K562 (cell line): ENCODE measurements around the gene RASD2. TPM values are rescaled to one million over a fixed set of nuclear protein-coding genes. Genes with fewer than 3 reads are reported as not detected.

Experiments
- ATAC-seq: fragments of 200-7000 bp; cut with Tn5 transposase; 3 replicates; pipeline ENCODE4 v1.9.1; 2020; ENCODE audit warnings: moderate library complexity
- BruUV-seq: library from RNA; stranded (reverse); fragments of 400-500 nt; replicated peaks from 2 replicates; lab custom pipeline; 2021; lab: Mats Ljungman, UMichigan
- CTCF ChIA-PET: fragments of 300-600 bp; formaldehyde crosslinking; extraction: SDS; loops from one replicate; lab custom pipeline; 2021; ENCODE audit warnings: low intra/inter-chr PET ratio; lab: Yijun Ruan, JAX
- POLR2A ChIA-PET: fragments of 300-600, 350-650 bp; sonication (Branson Sonifier 250); formaldehyde crosslinking; extraction: SDS; loops from one replicate; lab custom pipeline; 2021; ENCODE audit warnings: antibody characterized with exemption, inconsistent platforms; lab: Yijun Ruan, JAX
- DNase-seq, 4 experiments: peaks; one replicate each; pipeline versions ENCODE4 v3.0.0 to v3.0.0-alpha.2; 2011 to 2018; ENCODE audit warnings: low spot score in 3 of 4, mixed read lengths in 3 of 4; ENCODE audit errors: extremely low read depth in 1 of 4
- FAIRE-seq: peaks from 2 replicates; lab custom pipeline; 2011; peaks lifted over from hg19 to GRCh38; lab: Jason Lieb, UNC
- H2AFZ ChIP-seq: 2 replicates; pipeline ENCODE4 v1.6.0; 2011; ENCODE audit warnings: low read depth, low read length, control low read depth, inconsistent platforms
- H3K27ac ChIP-seq: fragments of 200-600 bp; 3 replicates; pipeline ENCODE4 v1.8.0; 2011; ENCODE audit warnings: low read depth, mild to moderate bottlenecking, control low read depth, inconsistent platforms, low read length, moderate library complexity, mixed read lengths; ENCODE audit errors: extremely low read depth
- H3K27me3 ChIP-seq, 2 experiments: fragments of 300-600 bp in 1 of 2; 2 replicates in 1 of 2; 3 replicates in 1 of 2; pipeline versions ENCODE4 v1.6.0 to v1.8.0; 2011; ENCODE audit warnings: inconsistent platforms in 2 of 2, low read length in 2 of 2, mild to moderate bottlenecking in 1 of 2, mixed read lengths in 1 of 2, moderate library complexity in 1 of 2; ENCODE audit not compliant: control insufficient read depth in 2 of 2, insufficient read depth in 2 of 2
- H3K36me3 ChIP-seq: fragments of 300-600 bp; 3 replicates; pipeline ENCODE4 v1.8.0; 2011; ENCODE audit warnings: mild to moderate bottlenecking, low read length, inconsistent platforms; ENCODE audit not compliant: control insufficient read depth, insufficient read depth
- H3K4me1 ChIP-seq, 2 experiments: fragments of 200-600 bp in 1 of 2; replicated peaks in 1 of 2; 2 replicates in 1 of 2; 3 replicates in 1 of 2; pipeline versions ENCODE4 v1.5.1 to v1.8.0; 2011; ENCODE audit warnings: inconsistent platforms in 2 of 2, low read length in 2 of 2, mild to moderate bottlenecking in 1 of 2, mixed read lengths in 1 of 2, moderate library complexity in 1 of 2; ENCODE audit not compliant: control insufficient read depth in 2 of 2, insufficient read depth in 2 of 2
- H3K4me2 ChIP-seq: 2 replicates; pipeline ENCODE4 v1.6.1; 2011; ENCODE audit warnings: low read length, control low read depth, inconsistent platforms, mixed read lengths; ENCODE audit not compliant: insufficient read depth
- H3K4me3 ChIP-seq: fragments of 200-600 bp; sonication (generic), shearing (Covaris generic); 2 replicates; pipeline ENCODE4 v1.5.1; 2016; ENCODE audit warnings: control low read depth, inconsistent platforms
- H3K79me2 ChIP-seq: fragments of 200-600 bp; 3 replicates; pipeline ENCODE4 v1.8.0; 2011; ENCODE audit warnings: low read length, inconsistent platforms; ENCODE audit not compliant: control insufficient read depth, insufficient read depth
- H3K9ac ChIP-seq, 2 experiments: 2 replicates each; pipeline versions ENCODE4 v1.6.0 to v1.6.1; 2011; ENCODE audit warnings: low read depth in 2 of 2, low read length in 2 of 2, control low read depth in 1 of 2, inconsistent platforms in 1 of 2, mild to moderate bottlenecking in 1 of 2, mixed read lengths in 1 of 2; ENCODE audit not compliant: insufficient read depth in 1 of 2
- H3K9me1 ChIP-seq: one replicate; pipeline ENCODE4 v1.6.0; 2011; ENCODE audit warnings: inconsistent platforms, mild to moderate bottlenecking, low read length, moderate library complexity; ENCODE audit not compliant: control insufficient read depth, insufficient read depth
- H3K9me3 ChIP-seq: replicated peaks from 2 replicates; pipeline ENCODE4 v1.5.1; 2011; ENCODE audit warnings: low read depth, low read length, inconsistent platforms; ENCODE audit not compliant: control insufficient read depth, insufficient read depth
- H4K20me1 ChIP-seq: replicated peaks from 2 replicates; pipeline ENCODE4 v1.6.1; 2011; ENCODE audit warnings: low read length, inconsistent platforms, mixed read lengths; ENCODE audit not compliant: control insufficient read depth, insufficient read depth
- GTF2A2 ChIP-seq: IDR thresholded peaks from 2 replicates; pipeline ENCODE4 v1.6.1; 2016; ENCODE audit warnings: mild to moderate bottlenecking, missing genetic modification characterization, missing compliant biosample characterization
- HEY1 ChIP-seq: fragments of 250-450 bp; sonication (Bioruptor Pico); IDR thresholded peaks from 2 replicates; pipeline ENCODE4 v1.5.0; 2020; ENCODE audit warnings: mild to moderate bottlenecking, moderate library complexity, borderline replicate concordance
- SRSF1 ChIP-seq: fragments of 200-400 bp; formaldehyde crosslinking; IDR thresholded peaks from 2 replicates; pipeline ENCODE4 v1.6.1; 2017; ENCODE audit warnings: mild to moderate bottlenecking, low read depth, low read length, moderate library complexity
- U2AF2 ChIP-seq: fragments of 200-400 bp; formaldehyde crosslinking; optimal IDR thresholded peaks from 2 replicates; pipeline ENCODE3; 2017; ENCODE audit warnings: low read depth, mild to moderate bottlenecking, low read length
- ZNF134 ChIP-seq: fragments of 250-450 bp; sonication (Bioruptor Pico); conservative IDR thresholded peaks from 2 replicates; pipeline ENCODE4 v1.4.0; 2020
- ZNF184 ChIP-seq: sonication (generic); formaldehyde crosslinking; IDR thresholded peaks from 2 replicates; pipeline ENCODE4 v1.5.0; 2020; ENCODE audit warnings: missing genetic modification reagents
- ZNF282 ChIP-seq: sonication (generic); formaldehyde crosslinking; IDR thresholded peaks from 2 replicates; pipeline ENCODE4 v1.8.1; 2023; ENCODE audit warnings: missing genetic modification reagents
- WGBS: fragments of 100-300 bp; shearing (Covaris generic); methylation state at CpG from one replicate; pipeline ENCODE4 v1.1.6; 2016; ENCODE audit warnings: low coverage, mixed read lengths; ENCODE audit not compliant: insufficient coverage; ENCODE audit errors: missing lambda C conversion rate; 5-methylcytosine and 5-hydroxymethylcytosine counted together
- in situ Hi-C: fragments of 300-500 bp; cut with MboI; formaldehyde crosslinking; loops from 4 replicates; pipeline ENCODE4 v1.15.0; 2018; ENCODE audit warnings: inconsistent platforms, mixed read lengths
- intact Hi-C: fragments of 100-400 bp; cut with micrococcal nuclease; formaldehyde crosslinking; loops from 2 replicates; pipeline ENCODE4 v1.14.2; 2022
- polyA plus RNA-seq, 8 experiments: library from polyadenylated mRNA; depleted of rRNA in 4 of 8; stranded (reverse) in 5 of 8; unstranded in 3 of 8; fragments of >200 nt; fragmentation: Nextera tagmentation in 2 of 8; fragmentation: Illumina TruSeq in 1 of 8; extraction: Ambion mirVana in 2 of 8; extraction: Trizol in 1 of 8; gene quantifications; 2 replicates each; pipeline versions ENCODE4 v1.2.1 to v1.2.3, GENCODE V29; 2011 to 2014; ENCODE audit warnings: inconsistent platforms in 1 of 8, missing spikeins in 1 of 8
- total RNA-seq, 7 experiments: library from RNA; depleted of rRNA in 6 of 7; stranded (reverse); fragments of >200 nt in 6 of 7; fragmentation: Illumina TruSeq in 2 of 7; extraction: Trizol in 2 of 7; gene quantifications; 2 replicates each; pipeline versions ENCODE4 v1.2.1 to v1.2.3, GENCODE V29; 2011 to 2021; ENCODE audit warnings: low replicate concordance in 1 of 7
- TF ChIP-seq, protein P1 (sequence below): fragments of 450-650 bp; IDR thresholded peaks from 2 replicates; pipeline ENCODE4 v1.6.1; 2014; ENCODE audit warnings: low read depth, mild to moderate bottlenecking, moderate library complexity, borderline replicate concordance
- TF ChIP-seq, protein P2 (sequence below), 2 experiments: fragments of 450-650 bp; IDR thresholded peaks; 2 replicates each; pipeline ENCODE4 v1.6.1; 2016

RASD2 gene
- total and polyA plus RNA-seq, 9 of the 15 experiments (the other 6 are each of a cell fraction or from before 2014, with no cell fraction given): 0.05 TPM; not detected in 8

DNA sequence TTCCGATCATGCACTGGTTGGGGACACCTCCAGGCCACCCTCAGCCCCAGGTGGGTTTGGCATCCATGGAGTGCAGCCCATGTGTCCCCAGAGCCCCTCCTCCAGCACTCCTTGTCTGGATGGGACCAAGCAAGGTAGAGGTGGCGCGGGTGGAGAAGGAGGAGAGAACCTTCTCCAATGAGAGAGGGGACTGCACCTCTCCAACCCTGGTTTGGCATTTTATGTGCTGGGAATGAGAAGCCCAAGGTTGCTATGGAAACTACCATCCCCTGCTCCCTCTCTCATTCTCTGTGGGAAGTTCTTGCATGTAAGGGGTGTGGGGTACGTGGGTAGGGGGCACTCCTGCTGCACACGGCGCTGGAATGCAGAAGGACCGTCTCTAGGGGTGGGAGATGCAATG is 21.8 kb upstream of the RASD2 start:
- no peak overlapping the region for H3K27ac ChIP-seq
- H3K4me2 ChIP-seq: no peak overlapping the region
- H3K9me3 ChIP-seq: no peaks in the 10 kb centered on the region
- ChIA-PET CTCF (no interaction called here), POLR2A (no interaction called here)
- H3K9ac ChIP-seq: no peak overlapping the region
- no peaks in the 10 kb centered on the region for H3K79me2 ChIP-seq
- WGBS: 0% methylated on average over 1 of the region's 7 CpGs
- FAIRE-seq (no peak), ATAC-seq (no peak)
- BruUV-seq: no TSS peak
- H3K36me3 ChIP-seq: no peaks in the 10 kb centered on the region
- H2AFZ ChIP-seq: no peak overlapping the region
- intact Hi-C loops (no loop called here), in situ Hi-C loops (no loop called here)
- no peak overlapping the region for H3K4me3 ChIP-seq
- peaks cover 5% of the 10 kb centered on the region; the same call in 1 of the 2 replicates for H4K20me1 ChIP-seq
- H3K27me3 ChIP-seq: peaks cover 3 to 38% of the 10 kb centered on the region in 2 experiments; a peak in 2 of 5 replicates
- H3K4me1 ChIP-seq: peaks cover 8 to 10% of the 10 kb centered on the region in 2 experiments; a peak in 3 of 5 replicates
- TF ChIP-seq U2AF2 (no peak), SRSF1 (no peak), ZNF282 (CRISPR knock-in tag) (no peak), HEY1 (CRISPR knock-in tag) (no peak), ZNF134 (CRISPR knock-in tag) (no peak), ZNF184 (CRISPR knock-in tag) (no peak), GTF2A2 (tag) (no peak)
- TF ChIP-seq, protein P1, sequence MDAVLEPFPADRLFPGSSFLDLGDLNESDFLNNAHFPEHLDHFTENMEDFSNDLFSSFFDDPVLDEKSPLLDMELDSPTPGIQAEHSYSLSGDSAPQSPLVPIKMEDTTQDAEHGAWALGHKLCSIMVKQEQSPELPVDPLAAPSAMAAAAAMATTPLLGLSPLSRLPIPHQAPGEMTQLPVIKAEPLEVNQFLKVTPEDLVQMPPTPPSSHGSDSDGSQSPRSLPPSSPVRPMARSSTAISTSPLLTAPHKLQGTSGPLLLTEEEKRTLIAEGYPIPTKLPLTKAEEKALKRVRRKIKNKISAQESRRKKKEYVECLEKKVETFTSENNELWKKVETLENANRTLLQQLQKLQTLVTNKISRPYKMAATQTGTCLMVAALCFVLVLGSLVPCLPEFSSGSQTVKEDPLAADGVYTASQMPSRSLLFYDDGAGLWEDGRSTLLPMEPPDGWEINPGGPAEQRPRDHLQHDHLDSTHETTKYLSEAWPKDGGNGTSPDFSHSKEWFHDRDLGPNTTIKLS: no peak
- TF ChIP-seq, protein P2, sequence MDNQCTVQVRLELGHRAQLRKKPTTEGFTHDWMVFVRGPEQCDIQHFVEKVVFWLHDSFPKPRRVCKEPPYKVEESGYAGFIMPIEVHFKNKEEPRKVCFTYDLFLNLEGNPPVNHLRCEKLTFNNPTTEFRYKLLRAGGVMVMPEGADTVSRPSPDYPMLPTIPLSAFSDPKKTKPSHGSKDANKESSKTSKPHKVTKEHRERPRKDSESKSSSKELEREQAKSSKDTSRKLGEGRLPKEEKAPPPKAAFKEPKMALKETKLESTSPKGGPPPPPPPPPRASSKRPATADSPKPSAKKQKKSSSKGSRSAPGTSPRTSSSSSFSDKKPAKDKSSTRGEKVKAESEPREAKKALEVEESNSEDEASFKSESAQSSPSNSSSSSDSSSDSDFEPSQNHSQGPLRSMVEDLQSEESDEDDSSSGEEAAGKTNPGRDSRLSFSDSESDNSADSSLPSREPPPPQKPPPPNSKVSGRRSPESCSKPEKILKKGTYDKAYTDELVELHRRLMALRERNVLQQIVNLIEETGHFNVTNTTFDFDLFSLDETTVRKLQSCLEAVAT (IDR thresholded peaks at IDR 0.05): no peak
- TF ChIP-seq, all 486 proteins: peak for 0
- H3K9me1 ChIP-seq: no peaks in the 10 kb centered on the region
- DNase-seq: no peak
